ENCODE measurements around the gene DNPEP.
"Not testable (repeated sequence)": the region's sequence is repeated elsewhere in the genome, so short reads cannot be mapped to it uniquely, and the experiment has no call there.

DNPEP gene

DNA sequence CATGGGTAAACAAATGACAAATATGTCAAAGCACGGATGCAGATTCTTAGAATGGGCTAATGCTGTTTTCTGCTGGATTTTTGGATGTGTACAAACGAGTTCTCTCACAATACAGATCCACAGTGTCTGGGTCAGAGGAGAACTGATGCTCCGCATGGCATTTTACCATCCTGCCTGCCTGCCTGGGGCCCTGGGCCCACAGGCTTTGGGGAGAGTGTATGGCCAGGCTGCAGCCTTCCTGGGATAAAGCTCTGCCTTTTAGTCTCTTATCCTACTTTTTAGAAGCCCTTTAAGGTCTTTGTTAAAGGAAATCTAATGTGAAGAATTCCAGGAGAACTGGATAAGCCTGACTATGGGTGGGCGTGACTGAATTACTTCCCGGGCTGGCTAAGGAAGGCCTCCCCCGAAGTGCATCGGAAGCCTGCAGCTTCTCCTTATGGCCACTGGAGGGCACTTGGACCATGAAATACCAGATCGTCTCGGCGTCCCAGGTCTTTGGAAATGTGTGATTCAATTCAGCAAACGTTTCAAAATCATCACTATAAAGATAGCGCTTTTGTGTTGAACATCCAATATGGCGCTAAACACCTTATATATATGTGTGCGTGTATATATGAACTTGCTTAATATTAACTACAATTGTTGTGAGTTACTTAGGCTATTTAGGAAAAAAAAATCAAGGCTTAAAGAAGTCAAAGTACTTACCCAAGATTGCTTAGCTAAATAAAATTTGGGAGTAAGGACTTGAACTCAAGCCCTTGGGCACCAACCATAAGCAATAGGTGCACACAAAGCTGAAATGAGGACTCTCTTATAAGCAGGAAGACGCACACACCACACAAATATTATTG is 15.2 kb upstream of the DNPEP start:
- DNase-seq (ENCODE audit: extremely low read depth in 1 of 2, low read depth in 1 of 2): peak; percentile 29 to 33

DNA sequence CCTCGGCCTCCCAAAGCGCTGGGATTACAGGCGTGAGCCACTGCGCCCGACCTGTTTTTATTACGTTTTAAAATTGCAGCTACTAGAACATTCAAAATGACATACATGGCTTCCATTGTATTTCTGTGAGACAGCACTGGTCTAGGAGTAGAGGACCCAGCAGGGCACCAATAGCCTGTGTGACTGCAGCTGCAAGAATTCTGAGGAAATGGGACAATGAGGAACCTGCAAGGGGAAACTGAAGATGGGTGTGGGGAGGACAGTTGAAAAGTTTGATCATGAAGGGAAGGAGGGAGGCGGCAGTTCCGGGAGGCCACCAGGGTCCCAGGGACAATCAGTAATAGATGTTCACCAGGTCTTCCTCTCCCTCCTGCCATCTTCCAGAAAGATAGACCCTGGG is 13.9 kb upstream of the DNPEP start:
- DNase-seq (ENCODE audit: extremely low read depth in 1 of 2, low read depth in 1 of 2): no peak

DNA sequence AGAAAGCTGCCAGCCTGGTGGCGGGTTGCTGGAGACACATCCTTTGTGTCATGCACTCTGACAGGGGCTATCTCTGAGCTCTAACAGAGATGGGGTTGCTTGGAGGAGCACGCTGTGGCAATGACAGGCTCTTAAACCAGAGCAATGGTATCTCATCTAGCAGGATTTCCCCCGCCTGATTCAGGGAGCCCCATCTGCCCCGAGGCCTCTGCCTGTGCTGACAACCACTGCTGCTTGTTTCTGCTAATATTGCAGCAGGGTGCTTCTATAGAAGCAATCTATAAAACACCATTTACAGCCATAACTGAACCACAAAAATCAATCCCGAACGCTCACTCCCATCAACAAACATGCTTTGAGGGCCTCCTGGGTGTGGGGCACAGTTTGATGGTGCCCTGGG is 12.8 kb upstream of the DNPEP start:
- no peak for DNase-seq (ENCODE audit: extremely low read depth in 1 of 2, low read depth in 1 of 2)

DNA sequence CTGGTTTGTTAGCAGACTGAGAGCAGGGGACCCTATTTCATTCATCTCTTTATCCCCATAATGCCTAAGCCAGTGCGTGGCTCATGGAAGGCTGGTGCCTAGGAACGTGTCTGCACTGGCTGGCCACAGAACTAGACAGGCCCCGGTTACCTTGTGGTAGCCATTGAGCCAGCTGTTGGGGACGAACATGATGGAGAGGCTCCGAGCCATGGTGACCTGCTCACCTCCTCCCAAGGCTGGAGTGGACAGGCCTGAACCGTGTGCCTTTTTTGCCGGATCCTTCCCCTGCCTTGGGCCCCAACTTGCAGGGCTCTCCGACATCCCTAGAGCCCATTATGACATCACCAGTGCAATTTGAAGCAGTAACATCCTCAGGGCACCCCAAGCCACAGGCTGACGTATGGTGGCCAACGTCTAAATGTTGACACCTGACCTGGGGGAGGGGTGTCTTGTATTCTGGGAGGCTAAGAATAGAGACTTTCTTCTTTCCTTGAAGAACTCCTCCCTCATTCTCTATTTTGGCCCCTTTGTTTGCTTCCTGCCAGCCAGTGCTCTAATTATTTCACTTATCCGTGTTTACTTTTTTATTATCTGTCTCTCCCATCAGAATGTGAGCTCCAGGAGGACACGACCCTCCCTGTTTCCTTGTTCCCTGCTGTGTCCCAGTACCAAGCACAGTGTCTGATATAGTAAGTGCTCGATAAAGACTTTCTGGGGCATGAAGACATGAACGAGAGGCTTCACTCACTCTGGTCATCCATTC is 12.2 kb upstream of the DNPEP start:
- DNase-seq (ENCODE audit: extremely low read depth in 1 of 2, low read depth in 1 of 2): no peak

DNA sequence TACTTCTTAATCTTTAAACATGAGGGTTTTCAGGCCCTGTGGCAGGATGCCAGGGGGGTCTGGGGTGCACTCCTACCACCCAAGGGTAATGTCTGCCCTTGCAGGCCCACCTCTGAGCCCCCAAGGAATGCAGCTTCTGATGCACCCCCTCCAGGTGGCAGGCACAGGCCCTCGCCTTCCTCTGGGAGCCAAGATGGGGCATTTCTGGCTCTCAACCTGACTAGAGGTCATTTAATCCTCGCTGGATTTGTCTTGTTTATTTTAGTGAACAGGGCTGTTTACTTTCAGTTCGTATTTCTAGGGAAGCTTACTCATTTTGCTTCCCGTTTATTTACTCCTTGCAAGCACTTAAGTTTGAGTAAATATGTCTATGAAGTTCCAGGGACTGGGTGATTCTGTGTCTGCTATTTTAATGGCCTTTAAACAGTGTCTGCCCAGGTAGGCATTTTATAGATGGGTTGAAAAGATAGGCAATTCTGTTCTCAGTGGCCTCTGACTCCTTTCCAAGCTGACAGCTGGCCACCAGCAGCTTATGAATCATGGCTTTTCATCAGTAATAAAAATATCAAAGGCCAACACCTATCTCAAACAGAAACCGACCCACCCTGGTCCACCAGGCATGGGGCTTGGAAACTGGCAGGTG is 11.1 kb upstream of the DNPEP start:
- no peak for DNase-seq (ENCODE audit: extremely low read depth in 1 of 2, low read depth in 1 of 2)

DNA sequence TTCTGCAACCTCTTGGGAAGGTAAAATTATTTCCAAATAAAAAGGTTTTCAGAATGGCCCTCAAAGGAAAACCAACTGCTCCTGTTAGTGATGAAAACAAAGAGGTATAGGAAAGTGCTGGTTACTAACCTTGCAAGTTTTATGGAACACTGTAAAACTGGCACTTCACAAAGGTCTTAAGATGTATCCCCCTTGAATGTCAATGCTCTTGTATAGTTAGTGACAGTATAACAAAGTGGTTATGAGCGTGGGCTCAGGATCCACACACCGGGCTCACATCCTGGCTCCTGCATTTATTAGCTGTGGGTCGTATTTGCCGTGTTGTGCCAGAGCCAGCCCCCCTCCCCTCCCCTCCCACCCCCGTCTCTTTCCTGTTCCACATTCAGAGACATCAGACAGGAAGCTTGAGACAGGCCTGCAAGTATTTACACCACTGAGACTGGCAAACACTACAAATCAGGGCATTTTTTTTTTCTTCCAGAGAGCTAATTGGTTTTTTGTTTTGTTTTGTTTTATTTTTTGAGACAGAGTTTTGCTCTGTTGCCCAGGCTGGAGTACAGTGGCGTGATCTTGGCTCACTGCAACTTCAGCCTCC is 9.2 kb upstream of the DNPEP start:
- no peak for DNase-seq (ENCODE audit: extremely low read depth in 1 of 2, low read depth in 1 of 2)

DNA sequence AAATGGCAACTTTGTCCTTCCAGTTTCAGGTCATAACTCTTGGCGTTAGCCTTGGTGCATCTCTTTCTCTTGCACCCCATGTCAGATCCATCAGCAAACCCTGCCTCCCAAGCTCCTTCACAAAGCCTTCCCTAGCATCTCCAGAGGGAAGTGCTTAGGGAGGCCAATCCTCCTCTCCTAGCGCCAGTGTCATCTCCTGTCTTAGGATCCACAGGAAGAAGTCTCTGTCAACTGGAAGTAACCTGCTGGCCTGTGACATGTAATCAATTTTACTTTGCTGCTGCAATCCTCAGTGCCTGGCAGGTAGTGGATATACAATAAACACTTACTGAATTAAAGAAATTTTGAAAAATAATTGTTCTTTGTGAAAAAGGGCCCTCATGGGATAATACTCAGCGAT is 7.9 kb upstream of the DNPEP start:
- DNase-seq (ENCODE audit: extremely low read depth in 1 of 2, low read depth in 1 of 2): no peak

DNA sequence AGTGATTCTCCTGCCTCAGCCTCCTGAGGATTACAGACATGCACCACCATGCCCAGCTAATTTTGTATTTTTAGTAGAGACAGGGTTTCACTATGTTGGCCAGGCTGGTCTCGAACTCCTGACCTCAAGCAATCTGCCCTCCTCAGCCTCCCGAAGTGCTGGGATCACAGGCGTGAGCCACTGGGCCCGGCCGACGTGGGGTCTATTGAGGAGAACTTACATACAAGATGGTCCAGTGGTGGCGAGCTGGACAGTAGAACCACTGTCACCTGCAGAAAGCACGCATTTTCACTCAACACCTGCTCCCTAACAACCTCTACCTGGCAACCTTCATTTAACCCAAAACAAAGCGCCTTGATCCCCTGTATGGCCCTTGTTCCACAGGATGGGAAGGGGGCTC is 7.3 kb upstream of the DNPEP start:
- DNase-seq (ENCODE audit: extremely low read depth in 1 of 2, low read depth in 1 of 2): not testable (repeated sequence)

DNA sequence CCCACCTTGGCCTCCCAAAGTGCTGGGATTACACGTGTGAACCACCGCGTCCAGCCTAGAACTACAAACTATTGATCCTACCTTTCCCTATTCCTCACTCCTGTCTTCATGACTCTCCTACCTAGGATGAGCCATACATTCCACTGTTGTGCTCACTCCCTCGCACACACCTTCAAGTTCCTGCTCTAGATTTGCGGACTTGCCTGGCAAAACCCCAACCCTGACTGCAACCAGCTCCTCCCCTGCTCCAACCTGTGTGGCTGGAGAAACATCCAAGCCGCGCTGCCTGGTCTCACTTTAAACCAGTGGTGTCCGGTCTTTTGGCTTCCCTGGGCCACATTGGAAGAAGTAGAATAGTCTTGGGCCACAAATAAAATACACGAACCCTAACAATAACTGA is 5.0 kb upstream of the DNPEP start:
- DNase-seq (ENCODE audit: extremely low read depth in 1 of 2, low read depth in 1 of 2): no peak

DNA sequence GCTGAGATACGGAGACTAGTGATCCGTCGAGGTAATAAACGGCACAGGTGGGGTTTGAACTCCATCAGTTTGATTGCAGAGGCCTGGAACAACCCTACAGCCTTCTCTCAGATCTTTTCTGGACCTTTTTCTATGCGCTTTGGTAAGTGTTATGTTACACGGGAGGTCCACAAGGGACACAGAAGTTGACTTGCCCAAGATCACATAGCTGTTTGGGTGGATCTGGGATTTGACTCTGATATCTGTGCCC is 1.1 kb upstream of the DNPEP start:
- DNase-seq (ENCODE audit: extremely low read depth in 1 of 2, low read depth in 1 of 2): no peak

DNA sequence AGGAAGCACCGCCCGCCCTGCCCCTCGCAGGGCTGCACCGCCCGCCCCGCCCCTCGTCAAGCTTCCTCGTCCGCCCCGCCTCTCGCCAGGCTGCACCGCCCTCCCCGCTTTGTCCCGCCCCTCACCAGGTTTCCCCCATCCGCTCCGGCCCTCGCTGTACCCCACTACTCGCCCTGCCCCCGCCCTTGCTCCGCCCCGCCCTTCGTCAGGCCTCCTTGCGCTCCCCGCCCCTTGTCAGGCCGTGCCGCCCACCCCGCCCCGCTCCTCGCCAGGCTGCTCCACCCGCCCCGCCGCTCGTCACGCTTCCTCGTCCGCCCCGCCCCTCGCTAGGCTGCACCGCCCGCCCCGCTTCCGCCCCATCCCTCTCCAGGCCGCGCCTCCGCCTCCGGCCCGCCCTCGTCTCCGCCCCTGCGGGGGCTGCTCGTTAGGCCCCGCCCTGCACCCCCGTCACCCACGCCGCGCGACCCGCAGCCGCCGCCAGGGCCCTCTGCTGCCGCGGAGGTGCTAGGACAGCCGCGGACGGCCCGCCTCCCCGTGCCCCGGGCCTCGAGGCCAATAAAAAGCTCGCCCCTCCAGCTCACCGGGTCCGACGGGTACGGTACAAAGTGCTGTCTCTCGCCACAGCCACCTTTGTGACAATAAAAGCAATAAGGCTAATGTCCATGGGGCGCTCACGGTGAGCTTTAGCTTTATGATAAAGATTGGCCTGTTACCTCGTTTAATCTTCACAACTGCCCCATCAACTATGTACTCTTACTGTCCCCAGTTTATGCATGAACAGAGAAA is 602 bp upstream of the DNPEP start:
- DNase-seq (ENCODE audit: extremely low read depth in 1 of 2, low read depth in 1 of 2): peak; percentile 98 to 99

DNA sequence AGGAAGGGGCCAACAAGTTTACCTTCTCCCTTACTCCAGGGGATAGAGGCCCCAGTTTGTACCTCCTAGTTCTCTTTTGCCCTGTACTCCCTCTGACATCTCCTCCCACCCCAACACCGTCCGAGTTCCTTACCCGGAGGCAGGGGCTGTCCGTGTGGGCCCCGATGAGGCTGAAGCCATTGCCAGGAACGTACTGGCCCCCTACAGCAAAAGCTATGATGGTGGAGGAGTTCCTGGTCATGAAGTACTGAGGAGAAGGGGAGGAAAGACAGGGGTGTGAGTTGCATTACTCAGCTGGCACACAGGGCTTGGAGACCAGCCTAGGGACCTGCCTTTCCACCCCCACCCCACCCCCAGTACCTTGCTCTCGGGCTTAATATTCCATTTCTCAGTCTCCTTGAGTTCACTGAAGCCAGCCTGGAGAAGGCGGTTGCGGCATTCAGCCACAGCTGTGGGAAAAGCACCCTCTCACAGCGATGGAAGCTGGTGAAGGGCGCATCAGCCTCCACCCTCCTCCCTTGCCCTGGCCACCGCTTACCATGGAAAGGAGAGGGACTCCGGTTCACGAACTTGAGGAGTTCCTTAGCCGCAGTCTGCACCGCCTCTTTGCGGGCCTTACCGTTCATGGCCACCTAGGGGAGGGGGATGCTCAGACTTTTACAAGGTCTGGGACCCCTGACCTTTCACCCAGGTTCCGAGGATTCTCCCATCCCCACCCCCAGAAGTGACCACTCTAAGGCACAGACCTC is 1.0 kb downstream of the DNPEP start:
- DNase-seq (ENCODE audit: extremely low read depth in 1 of 2, low read depth in 1 of 2): no peak

DNA sequence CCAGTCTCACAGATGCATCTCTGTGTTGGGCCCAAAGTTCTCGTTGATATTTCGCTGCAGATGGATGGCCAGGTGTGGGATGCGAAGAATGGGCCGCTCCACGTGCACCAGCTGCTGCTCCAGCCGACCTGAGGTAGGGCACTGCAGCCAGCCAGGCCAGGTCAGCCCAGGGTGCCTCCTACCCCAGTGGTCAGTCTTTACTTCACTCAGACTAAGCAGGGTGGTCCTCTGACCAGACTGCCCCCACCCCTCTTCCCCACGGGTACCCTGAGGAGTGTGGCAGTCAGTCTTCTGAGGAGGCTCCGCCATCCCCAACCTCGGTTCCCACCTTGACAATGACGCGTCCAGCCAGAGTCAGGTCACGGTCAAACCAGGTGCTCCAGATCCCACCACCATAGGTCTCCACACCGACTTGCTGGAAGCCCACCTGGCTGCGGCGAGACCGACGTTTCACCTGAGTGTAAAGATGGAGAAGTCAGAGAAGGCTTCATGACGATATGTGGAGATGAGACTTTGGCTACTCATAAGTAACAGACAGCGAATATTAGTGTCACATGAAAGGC is 1.7 kb downstream of the DNPEP start:
- no peak for DNase-seq (ENCODE audit: extremely low read depth in 1 of 2, low read depth in 1 of 2)

DNA sequence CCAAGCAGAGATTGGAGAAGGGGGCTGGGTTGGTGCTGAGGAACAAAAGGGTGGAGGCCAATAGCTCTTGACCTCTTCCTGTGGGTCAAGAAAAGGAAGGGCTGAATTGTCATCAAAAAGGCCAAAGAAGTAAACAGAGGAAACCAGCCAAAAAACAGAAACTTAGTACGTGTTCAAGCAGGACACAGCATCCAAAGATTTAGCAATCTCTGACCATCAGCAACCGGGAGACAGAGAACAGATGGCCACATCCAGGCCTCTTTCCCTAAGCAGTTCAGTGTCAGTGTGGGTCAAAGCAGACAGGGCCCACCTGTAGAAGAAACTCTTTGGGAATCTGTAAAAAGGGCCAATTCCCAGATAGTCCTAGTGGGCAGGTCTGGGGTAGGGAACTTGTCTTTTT is 2.9 kb downstream of the DNPEP start:
- DNase-seq (ENCODE audit: extremely low read depth in 1 of 2, low read depth in 1 of 2): no peak

DNA sequence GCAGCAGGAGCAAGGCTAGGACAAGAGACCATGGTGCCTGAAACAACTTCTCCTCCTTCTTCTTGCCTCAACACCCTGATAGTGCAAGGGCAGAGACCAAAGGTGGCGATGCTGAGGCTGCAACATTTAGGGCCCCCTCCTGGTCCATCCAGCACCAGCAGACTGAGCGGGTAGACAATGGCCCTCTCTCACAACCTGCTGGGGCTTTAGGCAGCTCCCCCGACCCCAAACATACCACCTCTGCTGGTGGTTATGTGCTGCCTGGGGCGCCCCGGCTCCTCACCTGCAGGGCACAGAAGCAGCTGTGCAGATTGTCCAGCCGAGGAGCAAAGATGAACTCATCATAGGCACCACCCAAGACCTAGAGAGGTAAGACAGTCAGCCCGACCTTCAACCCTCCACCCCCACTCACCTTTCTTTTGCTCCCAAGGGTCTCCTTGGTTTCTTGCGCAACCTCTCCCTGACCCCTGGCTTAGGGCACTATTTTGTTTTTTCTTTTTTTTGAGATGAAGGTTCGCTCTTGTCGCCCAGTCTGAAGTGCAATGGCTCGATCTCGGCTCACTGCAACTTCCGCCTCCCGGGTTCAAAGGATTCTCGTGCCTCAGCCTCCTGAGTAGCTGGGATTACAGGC is 3.5 kb downstream of the DNPEP start:
- DNase-seq (ENCODE audit: extremely low read depth in 1 of 2, low read depth in 1 of 2): no peak

DNA sequence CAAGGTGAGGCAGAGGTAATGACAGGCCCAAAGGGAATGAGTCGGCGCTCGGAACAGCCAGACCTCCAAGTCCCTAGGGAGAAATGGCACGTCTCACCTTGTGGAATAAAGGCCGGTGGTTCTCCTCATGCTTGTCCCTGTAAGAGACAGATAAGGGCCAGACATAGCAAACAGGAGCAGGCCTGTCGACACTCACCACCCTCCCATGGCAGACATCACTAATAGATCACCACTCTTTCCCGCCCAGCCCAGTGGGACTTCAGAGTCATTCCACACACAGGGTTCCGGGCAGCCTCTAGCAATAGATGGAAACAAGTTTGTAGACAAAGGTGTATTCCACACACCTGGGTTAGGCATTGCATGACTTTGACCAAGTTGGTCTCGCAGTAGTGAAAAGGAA is 6.3 kb downstream of the DNPEP start:
- no peak for DNase-seq (ENCODE audit: extremely low read depth in 1 of 2, low read depth in 1 of 2)

DNA sequence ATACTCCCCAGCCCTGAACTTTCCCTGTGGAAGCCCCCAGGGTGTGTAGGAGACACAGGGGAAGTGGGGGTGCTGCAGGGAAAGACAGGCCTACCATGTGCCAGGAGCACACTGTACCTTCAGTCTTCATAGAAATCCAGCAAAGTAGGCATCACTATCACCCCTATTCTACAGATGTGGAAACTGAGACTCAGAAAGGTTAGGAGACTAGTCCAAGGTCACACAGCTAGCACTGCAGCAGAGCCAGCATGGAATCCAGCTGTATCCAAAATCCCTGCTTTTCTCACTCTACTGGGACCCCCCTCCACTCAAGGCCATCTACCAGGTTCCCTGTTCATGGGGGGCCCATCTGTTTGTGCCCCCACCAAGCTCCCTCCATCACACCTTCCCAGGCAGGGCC is 6.8 kb downstream of the DNPEP start:
- no peak for DNase-seq (ENCODE audit: extremely low read depth in 1 of 2, low read depth in 1 of 2)

DNA sequence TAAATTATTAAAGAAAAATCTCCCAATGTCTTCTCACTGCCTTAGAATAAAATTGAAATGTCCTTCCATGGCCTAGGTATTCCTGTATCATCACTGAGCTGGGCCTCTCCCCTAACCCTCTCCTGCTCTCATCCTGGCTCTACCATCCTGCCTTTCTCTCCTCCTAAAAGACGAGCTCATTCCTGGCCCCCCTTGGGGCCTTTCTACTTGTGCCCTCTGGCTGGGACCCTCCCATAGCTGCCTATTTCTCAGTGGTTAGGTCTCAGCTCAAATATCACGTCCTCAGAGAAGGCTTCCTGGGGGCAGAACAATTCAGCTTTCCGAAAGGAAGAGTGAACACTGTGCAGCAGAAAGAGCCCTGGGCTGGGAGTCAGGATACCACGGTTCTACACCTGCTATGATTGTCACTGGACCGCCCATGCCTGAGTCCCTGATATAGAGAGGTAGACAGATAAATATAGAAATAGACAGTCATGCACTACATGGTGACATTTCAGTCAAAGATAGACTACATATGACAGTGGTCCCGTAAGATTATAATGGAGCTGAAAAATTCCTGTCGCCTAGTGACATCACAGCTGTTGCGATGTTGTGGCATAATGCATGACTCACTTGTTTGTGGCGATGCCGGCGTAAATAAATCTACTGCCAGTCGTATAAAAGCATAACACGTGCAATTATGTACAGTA is 9.4 kb downstream of the DNPEP start:
- DNase-seq (ENCODE audit: extremely low read depth in 1 of 2, low read depth in 1 of 2): no peak

DNA sequence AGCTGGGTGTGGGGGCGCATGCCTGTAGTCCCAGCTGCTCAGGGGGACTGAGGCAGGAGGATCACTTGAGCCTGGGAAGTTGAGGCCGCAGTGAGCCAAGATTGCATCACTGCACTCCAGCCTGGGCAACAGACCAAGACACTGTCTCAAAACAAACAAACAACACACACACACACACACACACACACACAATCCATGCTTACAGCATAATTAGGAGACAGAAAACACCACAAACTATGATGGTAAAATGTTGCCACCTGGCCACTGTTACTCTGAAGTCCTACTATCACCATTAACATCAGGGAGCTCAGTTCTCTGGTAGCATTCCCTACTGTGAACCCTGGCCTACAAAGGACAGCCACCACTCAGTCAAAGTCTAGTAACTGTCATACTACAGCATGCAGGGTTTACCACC is 18.3 kb downstream of the DNPEP start:
- no peak for DNase-seq (ENCODE audit: extremely low read depth in 1 of 2, low read depth in 1 of 2)
